Trophoblast cell (in vitro differentiated cells and primary cell): Measurements from ENCODE around the gene TSEN54.

Experiments
- DNase-seq, 2 donors: peaks; one replicate each; pipeline ENCODE4 v3.0.0-alpha.2; 2016
- H2AFZ ChIP-seq: 2 replicates; pipeline ENCODE4 v1.6.1; 2013; ENCODE audit warnings: low read length, moderate library complexity, mild to moderate bottlenecking; ENCODE audit not compliant: insufficient read depth, poor library complexity
- H2AK5ac ChIP-seq: 2 replicates; pipeline ENCODE4 v1.6.1; 2013; ENCODE audit warnings: mild to moderate bottlenecking, low read length
- H2BK120ac ChIP-seq: 2 replicates; pipeline ENCODE4 v1.6.1; 2013; ENCODE audit warnings: low read length, mild to moderate bottlenecking, moderate library complexity; ENCODE audit not compliant: insufficient read depth, poor library complexity
- H2BK12ac ChIP-seq: 2 replicates; pipeline ENCODE4 v1.6.1; 2013; ENCODE audit warnings: mild to moderate bottlenecking, low read length, moderate library complexity
- H2BK5ac ChIP-seq: 2 replicates; pipeline ENCODE4 v1.6.1; 2013; ENCODE audit warnings: low read length, low read depth, moderate library complexity, mild to moderate bottlenecking; ENCODE audit not compliant: poor library complexity
- H3K14ac ChIP-seq: 2 replicates; pipeline ENCODE4 v1.6.1; 2013; ENCODE audit warnings: mild to moderate bottlenecking, low read length
- H3K18ac ChIP-seq: 2 replicates; pipeline ENCODE4 v1.6.1; 2013; ENCODE audit warnings: mild to moderate bottlenecking, low read length
- H3K23ac ChIP-seq: 2 replicates; pipeline ENCODE4 v1.6.1; 2013; ENCODE audit warnings: low read length
- H3K27ac ChIP-seq: 2 replicates; pipeline ENCODE4 v1.5.1; 2013; ENCODE audit warnings: low read depth, mild to moderate bottlenecking, inconsistent platforms, low read length, moderate library complexity
- H3K27me3 ChIP-seq: 2 replicates; pipeline ENCODE4 v1.6.1; 2013; ENCODE audit warnings: inconsistent platforms, mild to moderate bottlenecking, low read length, moderate library complexity; ENCODE audit not compliant: insufficient read depth
- H3K36me3 ChIP-seq, 2 experiments: 1 replicate in 1 of 2; 2 replicates in 1 of 2; pipeline ENCODE4 v1.6.1; 2013; ENCODE audit warnings: low read length in 2 of 2, mild to moderate bottlenecking in 2 of 2, moderate library complexity in 1 of 2; ENCODE audit not compliant: insufficient read depth in 2 of 2, control insufficient read depth in 1 of 2
- H3K4ac ChIP-seq: 2 replicates; pipeline ENCODE4 v1.6.1; 2013; ENCODE audit warnings: low read depth, mild to moderate bottlenecking, low read length, moderate library complexity
- H3K4me1 ChIP-seq, 2 experiments: 1 replicate in 1 of 2; 2 replicates in 1 of 2; pipeline ENCODE4 v1.6.1; 2013; ENCODE audit warnings: low read length in 2 of 2, mild to moderate bottlenecking in 2 of 2, moderate library complexity in 1 of 2; ENCODE audit not compliant: insufficient read depth in 2 of 2, control insufficient read depth in 1 of 2
- H3K4me2 ChIP-seq: 2 replicates; pipeline ENCODE4 v1.6.1; 2013; ENCODE audit warnings: inconsistent platforms, mild to moderate bottlenecking, low read length, moderate library complexity
- H3K4me3 ChIP-seq: 2 replicates; pipeline ENCODE4 v1.5.1; 2013; ENCODE audit warnings: mild to moderate bottlenecking, low read depth, low read length, inconsistent platforms
- H3K79me1 ChIP-seq: one replicate; pipeline ENCODE4 v1.6.1; 2013; ENCODE audit warnings: low read length
- H3K79me2 ChIP-seq: 2 replicates; pipeline ENCODE4 v1.6.1; 2013; ENCODE audit warnings: low read length, mild to moderate bottlenecking; ENCODE audit not compliant: control insufficient read depth, insufficient read depth, poor library complexity
- H3K9ac ChIP-seq: 2 replicates; pipeline ENCODE4 v1.6.1; 2013; ENCODE audit warnings: mild to moderate bottlenecking, low read length
- H3K9me3 ChIP-seq: 2 replicates; pipeline ENCODE4 v1.6.1; 2013; ENCODE audit warnings: low read depth, mild to moderate bottlenecking, control low read depth, inconsistent platforms, low read length; ENCODE audit not compliant: insufficient read depth
- H4K12ac ChIP-seq: 2 replicates; pipeline ENCODE4 v1.6.1; 2013; ENCODE audit warnings: low read depth, mild to moderate bottlenecking, low read length, moderate library complexity
- H4K8ac ChIP-seq: 2 replicates; pipeline ENCODE4 v1.6.1; 2013; ENCODE audit warnings: low read depth, mild to moderate bottlenecking, low read length, moderate library complexity
- H4K91ac ChIP-seq: one replicate; pipeline ENCODE4 v1.6.1; 2013; ENCODE audit warnings: low read depth, mild to moderate bottlenecking, low read length, moderate library complexity
- WGBS: extraction: QIAGEN DNeasy Blood & Tissue Kit; methylation state at CpG from one replicate; pipeline ENCODE4 v1.1.7; 2013; ENCODE audit warnings: missing lambda C conversion rate; ENCODE audit not compliant: insufficient read length, insufficient coverage; ENCODE audit errors: extremely low coverage; 5-methylcytosine and 5-hydroxymethylcytosine counted together

TSEN54 gene

DNA sequence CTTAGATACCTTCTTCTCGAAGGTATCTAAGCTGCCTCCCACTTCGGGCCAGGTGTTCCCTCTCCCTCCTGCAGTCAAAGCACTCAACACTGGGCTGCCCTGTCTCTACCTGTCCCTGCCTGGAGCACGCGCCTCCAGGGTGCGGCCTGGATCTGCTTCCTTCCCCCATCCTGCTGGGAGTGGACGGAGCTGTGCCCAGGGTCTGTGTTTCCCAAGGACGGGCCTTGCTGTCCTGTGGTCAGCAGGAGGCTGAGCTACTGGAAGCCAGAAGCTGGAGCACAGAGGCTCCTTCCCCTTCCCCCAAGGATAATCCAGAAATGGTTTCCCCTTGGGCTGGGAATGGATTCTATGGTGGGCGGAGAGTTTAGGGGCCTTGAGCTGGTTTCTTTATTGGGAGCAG, 25.9 kb downstream of the TSEN54 start:
- Histone ChIP-seq H2BK5ac (no peak overlapping the region), H4K91ac (no peak overlapping the region), H2BK120ac (no peak overlapping the region), H4K12ac (no peak overlapping the region), H3K23ac (no peak overlapping the region), H3K27ac (no peak overlapping the region), H3K79me1 (peaks cover 5% of the 10 kb centered on the region), H3K4me1 (peaks cover 16 to 44% of the 10 kb centered on the region in 2 experiments), H3K9ac (no peak overlapping the region), H3K4me2 (no peak overlapping the region), H2BK12ac (no peak overlapping the region), H3K18ac (no peak overlapping the region), H3K4ac (no peak overlapping the region), H2AFZ (no peak overlapping the region), H3K14ac (no peak overlapping the region), H3K4me3 (no peak overlapping the region), H3K27me3 (no peaks in the 10 kb centered on the region), H3K79me2 (no peaks in the 10 kb centered on the region), H3K9me3 (peaks cover 2% of the 10 kb centered on the region), H4K8ac (no peak overlapping the region), H3K36me3 (peaks cover 0 to 2% of the 10 kb centered on the region in 2 experiments), H2AK5ac (no peak overlapping the region)
- WGBS: no CpG with 5 or more reads among the region's 8 CpGs
- no peak for DNase-seq

DNA sequence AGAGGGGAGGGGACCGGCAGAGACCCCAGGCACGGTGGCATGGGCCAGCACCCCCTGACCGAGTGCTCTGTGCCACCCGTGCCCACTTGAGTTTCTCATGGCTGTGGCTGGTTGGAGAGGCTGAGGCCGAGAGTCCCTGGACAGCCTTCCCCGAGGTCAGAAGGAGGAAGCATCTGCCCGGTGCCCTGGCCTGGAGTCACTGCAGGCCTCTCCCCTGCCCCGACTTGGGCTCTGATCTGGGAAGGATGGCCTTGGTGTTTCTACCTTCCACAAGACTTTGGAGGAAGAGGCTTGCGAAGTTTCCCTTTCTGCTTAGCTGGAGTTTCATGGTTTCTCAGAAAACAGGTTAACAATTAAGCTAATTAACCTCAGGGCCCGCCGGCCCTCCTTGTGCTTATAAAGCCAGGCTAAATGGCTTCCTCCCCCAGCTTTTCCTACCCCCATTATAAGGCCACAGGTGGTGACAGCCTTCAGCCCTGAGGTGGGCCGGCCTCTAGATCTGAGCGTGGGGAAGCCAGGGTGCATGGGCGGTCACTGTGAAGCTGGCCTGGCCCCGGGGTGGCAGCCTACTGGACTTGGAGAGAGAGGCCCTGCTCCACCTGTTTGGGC, 26.5 kb downstream of the TSEN54 start:
- H3K27ac ChIP-seq: no peak overlapping the region
- no peak overlapping the region for H3K4me3 ChIP-seq
- H3K4ac ChIP-seq: no peak overlapping the region
- H3K23ac ChIP-seq: no peak overlapping the region
- DNase-seq: no peak
- H3K4me1 ChIP-seq: peaks cover 16 to 44% of the 10 kb centered on the region in 2 experiments
- peak overlapping the region; percentile 15 for H3K18ac ChIP-seq
- no peak overlapping the region for H2BK5ac ChIP-seq
- WGBS: no CpG with 5 or more reads among the region's 15 CpGs
- no peak overlapping the region for H3K4me2 ChIP-seq
- H2AFZ ChIP-seq: no peak overlapping the region
- H2BK12ac ChIP-seq: no peak overlapping the region
- H3K27me3 ChIP-seq: no peaks in the 10 kb centered on the region
- H4K91ac ChIP-seq: no peak overlapping the region
- no peaks in the 10 kb centered on the region for H3K79me2 ChIP-seq
- H2BK120ac ChIP-seq: no peak overlapping the region
- no peak overlapping the region for H2AK5ac ChIP-seq
- peaks cover 2% of the 10 kb centered on the region for H3K9me3 ChIP-seq
- no peak overlapping the region for H4K8ac ChIP-seq
- H4K12ac ChIP-seq: no peak overlapping the region
- peaks cover 5% of the 10 kb centered on the region for H3K79me1 ChIP-seq
- H3K9ac ChIP-seq: no peak overlapping the region
- no peak overlapping the region for H3K14ac ChIP-seq
- H3K36me3 ChIP-seq: peaks cover 0 to 2% of the 10 kb centered on the region in 2 experiments

DNA sequence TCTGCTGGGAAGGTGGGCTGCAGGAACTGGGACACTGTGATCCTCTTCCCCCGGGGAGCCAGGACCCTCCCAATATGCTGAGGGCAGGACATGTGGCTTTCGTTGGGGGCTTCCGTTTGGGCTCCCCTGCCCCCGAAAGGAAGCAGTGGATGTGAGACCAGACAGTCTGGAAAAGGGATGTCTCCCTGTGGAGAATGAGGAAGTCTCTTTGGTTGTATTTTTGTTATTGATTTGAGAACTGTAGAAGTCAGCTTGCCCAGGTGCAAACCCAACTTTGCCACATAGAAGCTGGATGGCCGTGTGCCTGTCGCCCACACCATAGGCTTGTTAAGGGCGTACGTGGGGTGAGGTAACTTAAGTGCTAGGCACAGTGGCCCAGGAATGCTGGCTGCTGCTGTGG, 27.9 kb downstream of the TSEN54 start:
- H3K18ac ChIP-seq: no peak overlapping the region
- no peak overlapping the region for H2BK120ac ChIP-seq
- H3K36me3 ChIP-seq: peaks cover 0 to 2% of the 10 kb centered on the region in 2 experiments
- H3K14ac ChIP-seq: no peak overlapping the region
- no CpG with 5 or more reads among the region's 8 CpGs for WGBS
- H2AFZ ChIP-seq: no peak overlapping the region
- H4K91ac ChIP-seq: peak overlapping the region; percentile 1
- H2BK12ac ChIP-seq: no peak overlapping the region
- H4K12ac ChIP-seq: no peak overlapping the region
- no peak overlapping the region for H3K4me3 ChIP-seq
- H3K23ac ChIP-seq: no peak overlapping the region
- H2BK5ac ChIP-seq: no peak overlapping the region
- H3K4ac ChIP-seq: no peak overlapping the region
- H3K9me3 ChIP-seq: peaks cover 2% of the 10 kb centered on the region
- peaks cover 21 to 49% of the 10 kb centered on the region in 2 experiments for H3K4me1 ChIP-seq
- H3K27me3 ChIP-seq: no peaks in the 10 kb centered on the region
- H4K8ac ChIP-seq: no peak overlapping the region
- no peak for DNase-seq
- no peak overlapping the region for H3K27ac ChIP-seq
- H3K9ac ChIP-seq: no peak overlapping the region
- no peak overlapping the region for H3K4me2 ChIP-seq
- H3K79me2 ChIP-seq: no peaks in the 10 kb centered on the region
- H2AK5ac ChIP-seq: no peak overlapping the region
- peaks cover 7% of the 10 kb centered on the region for H3K79me1 ChIP-seq

DNA sequence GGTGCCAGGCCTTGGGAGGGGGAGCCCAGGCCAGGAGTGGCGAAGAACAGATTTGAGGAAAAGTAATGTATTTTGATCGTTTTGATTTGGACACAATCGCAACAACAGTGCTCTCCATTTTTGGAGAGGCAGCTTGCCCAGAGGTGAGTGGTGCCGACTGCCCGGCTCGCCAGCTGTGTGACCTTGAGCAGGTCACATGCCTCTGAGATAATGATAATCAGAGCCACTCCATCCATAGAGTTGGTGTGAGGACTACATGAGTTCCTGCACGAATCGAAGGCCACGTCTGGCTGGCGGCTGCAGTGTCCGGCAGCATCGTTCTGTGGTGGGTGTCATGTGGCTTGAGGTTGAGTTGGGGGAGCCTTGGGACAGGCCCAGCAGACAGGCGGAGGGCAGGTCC, 29.9 kb downstream of the TSEN54 start:
- no CpG with 5 or more reads among the region's 13 CpGs for WGBS
- Histone ChIP-seq H3K14ac (no peak overlapping the region), H4K12ac (no peak overlapping the region), H3K18ac (no peak overlapping the region), H3K27ac (no peak overlapping the region), H2BK5ac (no peak overlapping the region), H2AFZ (no peak overlapping the region), H3K79me1 (peaks cover 7% of the 10 kb centered on the region), H4K8ac (no peak overlapping the region), H3K4ac (no peak overlapping the region), H3K9ac (no peak overlapping the region), H2BK120ac (no peak overlapping the region), H3K4me3 (no peak overlapping the region), H4K91ac (no peak overlapping the region), H3K9me3 (no peaks in the 10 kb centered on the region), H3K36me3 (no peaks in the 10 kb centered on the region), H2BK12ac (no peak overlapping the region), H3K79me2 (no peaks in the 10 kb centered on the region), H2AK5ac (no peak overlapping the region), H3K4me1 (peaks cover 19 to 51% of the 10 kb centered on the region in 2 experiments), H3K27me3 (no peaks in the 10 kb centered on the region), H3K23ac (no peak overlapping the region), H3K4me2 (no peak overlapping the region)
- no peak for DNase-seq
